HG03060 (cell line): ENCODE results near the gene SNRPB.
"Not testable (repeated sequence)": the region's sequence is repeated elsewhere in the genome, so short reads cannot be mapped to it uniquely, and the experiment has no call there.

Experiments used
- ATAC-seq: cut with Tn5 transposase; IDR thresholded peaks from one replicate; pipeline ENCODE4 v1.9.1; 2021; ENCODE audit warnings: low read depth, moderate number of reproducible peaks; ENCODE audit not compliant: unreplicated experiment

The SNRPB gene

DNA sequence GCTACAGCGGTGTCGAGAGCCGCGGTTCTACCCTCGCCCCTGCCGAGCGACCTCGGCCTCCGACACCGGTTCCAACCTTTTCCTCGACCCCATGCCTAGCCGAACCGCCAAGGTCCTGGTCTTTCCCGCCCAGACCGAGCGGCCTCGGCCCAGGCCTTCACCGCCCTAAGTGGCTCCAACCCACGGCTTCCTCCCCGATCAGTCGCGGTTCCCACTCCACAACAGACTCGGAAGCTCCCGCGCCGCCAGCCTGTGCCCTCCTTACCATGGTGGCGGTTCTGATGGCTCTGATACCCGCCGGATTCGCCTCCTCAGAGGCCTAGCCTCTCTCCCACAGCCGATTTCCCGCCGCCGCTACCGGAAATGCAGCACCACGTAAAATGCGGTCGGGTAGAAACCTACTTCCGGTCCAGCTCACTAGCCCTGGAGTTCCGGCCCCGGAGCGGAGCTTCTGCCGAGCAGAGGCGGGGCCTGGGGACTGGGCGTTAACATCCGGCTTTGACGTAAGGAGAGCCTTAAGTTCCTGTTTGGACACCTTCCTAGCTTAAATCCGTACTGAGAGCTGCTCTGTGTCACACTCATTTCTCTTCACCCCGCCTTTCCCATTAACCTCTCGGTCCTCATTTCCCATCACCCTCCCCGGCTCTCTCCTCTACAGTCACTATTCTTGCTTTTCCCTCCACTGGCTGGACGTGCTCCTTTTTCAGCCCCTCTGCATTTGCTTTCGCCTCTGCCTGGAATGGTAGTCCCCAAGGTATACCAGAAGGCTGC lies at the start of gene SNRPB:
Gene SNRPB (minus strand): TSS at position 367 of the 771 bp plus-strand sequence. CDS start 99 bp downstream, at position 268.
- ATAC-seq = peak; percentile 93

DNA sequence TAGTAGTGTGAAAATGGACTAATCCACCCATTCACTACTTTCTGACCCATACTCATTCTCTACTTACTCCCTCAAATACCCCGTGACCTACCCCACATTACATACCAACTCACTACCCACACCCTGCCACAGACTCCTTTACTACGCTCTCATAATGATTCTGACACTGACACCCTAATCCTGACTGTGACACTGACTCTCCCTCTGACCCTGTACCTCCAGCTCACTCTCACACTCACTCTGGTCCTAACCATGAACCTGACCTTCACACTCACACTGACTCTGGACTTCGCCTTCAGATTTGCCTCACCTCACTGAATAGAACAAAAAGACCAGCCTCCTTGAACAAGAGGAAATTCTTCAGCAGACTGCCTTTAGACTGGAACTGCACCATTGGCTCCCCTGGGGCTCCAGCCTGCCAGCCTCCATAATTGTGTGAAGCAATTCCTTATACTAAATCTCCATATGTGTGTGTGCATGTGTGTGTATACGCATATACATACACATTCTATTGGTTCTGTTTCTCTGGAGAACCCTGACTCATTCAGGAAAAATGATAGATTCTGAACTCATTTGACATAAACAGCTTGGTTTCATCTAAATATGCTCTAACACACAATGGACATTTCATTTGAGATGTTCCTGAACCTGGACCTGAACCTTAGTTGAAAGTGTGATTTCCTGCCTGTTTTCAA lies 48.7 kb upstream of the SNRPB start:
- ATAC-seq = no peak

DNA sequence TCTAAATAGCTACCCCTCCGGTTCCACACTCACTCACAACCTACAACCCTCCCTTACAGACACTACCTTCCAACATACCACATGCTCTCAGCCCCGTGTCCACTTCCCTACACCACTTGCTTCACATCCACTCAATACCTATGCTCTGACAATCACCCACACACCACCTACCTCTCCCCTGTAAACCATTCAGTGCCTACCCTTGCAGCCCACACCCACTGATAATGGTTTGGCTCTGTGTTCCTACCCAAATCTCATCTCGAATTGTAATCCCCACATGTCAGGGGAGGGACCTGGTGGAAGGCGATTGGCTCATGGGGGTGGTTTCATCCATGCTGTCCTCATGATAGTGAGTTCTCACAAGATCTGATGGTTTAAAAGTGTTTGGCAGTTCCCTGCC lies 48.0 kb upstream of the SNRPB start:
- ATAC-seq = no peak

DNA sequence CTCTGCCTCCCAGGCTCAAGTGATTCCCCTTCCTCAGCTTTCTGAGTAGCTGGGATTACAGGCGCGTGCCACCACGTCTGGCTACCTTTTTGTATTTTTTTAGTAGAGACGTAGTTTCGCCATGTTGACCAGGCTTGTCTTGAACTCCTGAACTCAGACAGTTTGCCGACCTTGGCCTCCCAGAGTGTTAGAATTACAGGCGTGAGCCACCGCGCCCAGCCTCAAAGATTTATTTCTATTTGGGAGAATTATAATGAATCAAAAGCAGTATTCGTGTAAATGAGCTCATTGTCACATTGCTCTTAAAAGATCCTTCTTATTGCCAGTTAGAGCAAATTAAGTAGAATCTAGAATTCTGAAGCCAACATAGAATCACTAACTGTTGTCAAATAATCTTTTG lies 47.5 kb upstream of the SNRPB start:
- ATAC-seq = no peak

DNA sequence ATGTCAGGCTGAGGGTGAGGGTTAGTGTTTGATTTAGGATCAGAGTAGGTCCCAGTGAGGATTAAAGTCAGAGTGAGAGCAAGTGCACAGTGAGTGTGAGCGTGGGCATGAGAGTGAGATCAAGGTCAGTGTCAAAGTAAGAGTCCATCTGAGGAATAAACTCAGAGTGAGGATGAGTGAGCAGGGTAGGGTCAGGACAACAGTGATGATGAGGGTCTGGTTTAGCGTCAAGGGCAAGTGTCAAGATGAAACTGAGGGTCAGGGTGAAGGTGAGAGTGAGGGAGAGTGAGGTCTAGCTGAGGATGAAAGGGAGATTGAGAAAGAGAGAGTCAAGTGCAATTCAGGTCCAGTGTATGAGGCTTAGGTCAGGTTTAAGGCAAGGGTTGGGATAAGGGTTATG lies 45.8 kb upstream of the SNRPB start:
- no peak for ATAC-seq

DNA sequence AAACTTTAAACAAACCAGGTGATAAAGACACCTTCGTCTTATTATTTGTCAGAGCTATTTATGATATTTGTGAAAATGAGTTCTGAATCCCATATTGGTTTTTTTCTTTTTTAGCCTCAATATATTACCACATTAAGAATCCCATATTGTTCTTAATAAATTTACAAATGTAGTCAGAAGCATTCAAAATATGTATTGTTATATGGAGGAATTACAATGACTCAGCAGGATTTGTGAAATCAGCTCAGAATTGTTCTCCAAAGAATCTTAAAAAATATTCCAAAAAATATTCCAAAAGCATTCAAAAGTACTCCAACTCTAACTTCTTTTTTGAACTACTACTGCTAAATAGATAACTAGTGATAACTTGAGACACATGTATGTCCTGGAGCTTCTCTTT lies 44.6 kb upstream of the SNRPB start:
- ATAC-seq = no peak

DNA sequence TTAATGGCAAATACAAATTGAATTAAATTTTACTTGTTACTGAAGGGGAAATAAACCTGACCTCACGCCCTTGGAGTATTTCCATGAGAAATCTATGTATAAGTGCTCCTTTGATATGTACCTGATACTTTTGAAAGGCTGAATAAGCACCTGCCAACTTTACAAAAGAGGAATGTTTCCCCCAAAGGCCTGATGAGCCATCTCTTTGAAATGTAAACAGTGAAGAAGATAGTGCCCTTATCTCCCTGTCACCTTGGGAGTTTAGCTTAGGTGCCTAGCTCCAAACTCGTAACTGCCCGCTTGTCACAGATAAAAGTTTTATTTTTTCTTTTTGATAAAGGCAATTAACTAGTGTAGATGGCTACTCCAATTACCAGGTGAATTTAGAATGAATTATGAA lies 39.2 kb upstream of the SNRPB start:
- no peak for ATAC-seq

DNA sequence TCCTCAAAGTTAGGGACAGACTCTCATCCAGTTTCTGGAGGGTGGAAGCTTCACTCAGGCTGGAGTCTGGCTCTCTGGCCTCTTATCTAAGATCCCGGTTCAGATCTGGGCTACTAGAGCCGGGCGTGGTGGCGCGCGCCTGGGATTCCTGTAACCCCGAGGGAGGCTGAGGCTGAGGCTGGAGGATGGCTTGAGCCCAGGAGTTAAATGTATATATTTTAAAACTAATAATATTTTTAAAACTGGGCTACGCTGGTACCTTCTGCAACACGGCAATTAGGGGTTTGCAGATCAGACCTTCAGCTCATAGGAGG lies 38.8 kb upstream of the SNRPB start:
- ATAC-seq = no peak

DNA sequence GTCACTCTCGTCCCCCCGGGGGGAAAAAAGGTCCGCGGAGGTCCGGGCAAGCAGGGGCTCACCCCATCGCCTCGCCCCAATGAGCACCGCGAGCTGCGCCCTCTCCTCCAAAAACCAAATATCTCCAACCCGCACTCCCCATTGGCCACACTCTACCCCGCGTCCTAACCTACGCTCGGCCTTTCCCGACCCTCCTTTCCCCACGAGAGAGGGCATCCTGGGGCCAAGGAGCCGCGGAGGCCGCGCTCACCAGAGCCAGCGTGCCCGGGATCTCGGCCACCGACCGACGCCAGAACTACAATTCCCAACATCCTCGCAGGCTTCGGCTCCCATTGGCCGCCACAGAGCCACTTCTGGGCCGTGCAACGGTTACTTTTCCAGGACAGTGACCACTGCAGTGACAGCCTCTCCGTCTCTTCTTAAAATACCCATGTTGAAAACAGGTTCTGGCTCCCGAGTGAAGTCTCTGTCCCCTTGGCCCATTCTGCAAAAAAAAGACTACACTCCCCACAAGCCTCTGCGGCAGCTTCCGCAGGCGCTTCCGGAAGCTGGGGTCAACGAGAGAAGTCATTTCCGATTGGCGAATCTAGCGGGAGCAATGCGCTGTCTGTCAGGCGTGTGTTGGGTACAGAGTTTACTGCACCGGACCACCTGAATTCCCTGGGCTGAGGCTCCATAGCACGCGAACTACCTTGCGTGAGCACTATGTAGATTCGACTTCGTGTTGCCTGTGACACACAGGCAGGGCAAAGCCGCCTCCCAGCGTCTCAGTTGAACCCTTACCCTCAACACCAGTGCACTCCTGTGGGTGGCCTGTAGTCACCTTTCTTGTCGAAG lies 38.3 kb upstream of the SNRPB start, which contains the start of gene ZNF343:
Gene ZNF343 (minus strand): TSS at position 285 of the 837 bp plus-strand sequence. CDS start 15,020 bp downstream, outside the sequence.
- peak; percentile 88 for ATAC-seq

DNA sequence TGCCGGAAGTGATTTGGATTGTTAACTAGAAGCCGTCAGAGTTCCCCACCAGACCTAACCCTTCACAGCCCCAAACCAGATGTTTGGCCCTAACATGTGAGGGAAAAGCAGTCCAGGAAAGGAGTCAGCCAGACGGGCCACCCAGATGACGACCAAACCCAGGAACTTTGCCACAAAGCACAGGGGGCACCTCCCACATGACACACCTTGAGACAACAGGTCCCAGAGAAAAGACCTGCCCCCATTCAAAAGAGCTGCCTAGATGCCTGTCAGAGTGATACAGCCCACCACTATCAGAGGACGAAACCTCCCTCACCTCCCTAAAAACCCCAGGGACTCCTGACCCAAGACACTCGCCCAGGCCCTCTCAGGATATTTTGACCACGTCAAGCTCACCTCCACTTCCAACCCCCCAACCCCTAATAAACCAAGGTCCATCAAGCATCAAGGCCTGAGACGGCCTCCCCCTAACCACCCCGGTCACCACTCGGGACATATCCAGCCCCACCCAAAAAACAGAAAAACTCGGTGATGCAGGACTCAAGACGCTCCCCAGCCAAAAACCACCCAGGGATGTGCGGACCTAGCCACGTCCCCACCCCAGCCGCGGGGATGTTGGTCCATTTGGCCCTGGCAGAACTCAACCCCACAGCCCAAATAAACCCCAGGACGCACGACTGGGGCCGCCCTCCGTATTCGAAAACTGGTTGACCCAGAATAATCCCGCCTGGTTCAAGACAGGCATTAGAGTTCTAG lies 37.5 kb upstream of the SNRPB start:
- peak; percentile 8 for ATAC-seq

DNA sequence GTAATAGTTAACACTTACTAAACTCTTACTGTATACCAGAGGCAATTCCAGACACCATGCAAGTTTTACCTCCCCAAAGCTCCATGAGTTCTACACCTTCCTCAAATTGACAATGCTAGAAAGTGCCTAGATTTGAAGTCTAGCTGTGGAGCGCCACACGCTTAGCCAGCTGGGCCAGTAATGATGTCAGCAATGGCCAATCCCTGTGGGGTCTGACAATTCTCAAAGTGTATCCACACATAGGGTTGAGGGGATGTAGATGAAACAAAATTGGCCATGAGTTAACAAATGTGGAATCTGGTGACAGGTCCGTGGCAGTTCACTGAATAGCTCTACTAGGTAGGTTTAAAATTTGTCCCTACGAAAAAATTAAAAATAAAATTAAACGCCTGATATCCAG lies 36.9 kb upstream of the SNRPB start:
- no peak for ATAC-seq

DNA sequence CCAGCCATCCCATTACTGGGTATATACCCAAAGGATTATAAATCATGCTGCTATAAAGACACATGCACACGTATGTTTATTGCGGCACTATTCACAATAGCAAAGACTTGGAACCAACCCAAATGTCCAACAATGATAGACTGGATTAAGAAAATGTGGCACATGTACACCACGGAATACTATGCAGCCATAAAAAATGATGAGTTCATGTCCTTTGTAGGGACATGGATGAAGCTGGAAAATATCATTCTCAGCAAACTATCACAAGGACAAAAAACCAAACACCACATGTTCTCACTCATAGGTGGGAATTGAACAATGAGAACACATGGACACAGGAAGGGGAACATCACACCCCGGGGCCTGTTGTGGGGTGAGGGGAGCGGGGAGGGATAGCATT lies 35.8 kb upstream of the SNRPB start:
- ATAC-seq = not testable (repeated sequence)

DNA sequence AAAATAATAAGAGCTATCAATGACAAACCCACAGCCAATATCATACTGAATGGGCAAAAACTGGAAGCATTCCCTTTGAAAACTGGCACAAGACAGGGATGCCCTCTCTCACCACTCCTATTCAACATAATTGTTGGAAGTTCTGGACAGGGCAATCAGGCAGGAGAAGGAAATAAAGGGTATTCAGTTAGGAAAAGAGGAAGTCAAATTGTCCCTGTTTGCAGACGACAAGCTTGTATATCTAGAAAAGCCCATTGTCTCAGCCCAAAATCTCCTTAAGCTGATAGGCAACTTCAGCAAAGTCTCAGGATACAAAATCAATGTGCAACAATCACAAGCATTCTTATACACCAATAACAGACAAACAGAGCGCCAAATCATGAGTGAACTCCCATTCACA lies 34.2 kb upstream of the SNRPB start:
- ATAC-seq = not testable (repeated sequence)

DNA sequence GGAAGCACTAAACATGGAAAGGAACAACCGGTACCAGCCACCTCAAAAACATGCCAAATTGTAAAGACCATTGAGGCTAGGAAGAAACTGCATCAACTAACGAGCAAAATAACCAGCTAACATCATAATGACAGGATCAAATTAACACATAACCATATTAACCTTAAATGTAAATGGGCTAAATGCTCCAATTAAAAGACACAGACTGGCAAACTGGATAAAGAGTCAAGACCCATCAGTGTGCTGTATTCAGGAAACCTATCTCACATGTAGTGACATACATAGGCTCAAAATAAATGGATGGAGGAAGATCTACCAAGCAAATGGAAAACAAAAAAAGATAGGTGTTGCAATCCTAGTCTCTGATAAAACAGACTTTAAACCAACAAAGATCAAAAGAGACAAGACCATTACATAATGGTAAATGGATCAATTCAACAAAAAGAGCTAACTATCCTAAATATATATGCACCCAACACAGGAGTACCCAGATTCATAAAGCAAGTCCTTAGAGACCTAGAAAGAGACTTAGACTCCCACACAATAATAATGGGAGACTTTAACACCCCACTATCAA lies 32.3 kb upstream of the SNRPB start:
- not testable (repeated sequence) for ATAC-seq

DNA sequence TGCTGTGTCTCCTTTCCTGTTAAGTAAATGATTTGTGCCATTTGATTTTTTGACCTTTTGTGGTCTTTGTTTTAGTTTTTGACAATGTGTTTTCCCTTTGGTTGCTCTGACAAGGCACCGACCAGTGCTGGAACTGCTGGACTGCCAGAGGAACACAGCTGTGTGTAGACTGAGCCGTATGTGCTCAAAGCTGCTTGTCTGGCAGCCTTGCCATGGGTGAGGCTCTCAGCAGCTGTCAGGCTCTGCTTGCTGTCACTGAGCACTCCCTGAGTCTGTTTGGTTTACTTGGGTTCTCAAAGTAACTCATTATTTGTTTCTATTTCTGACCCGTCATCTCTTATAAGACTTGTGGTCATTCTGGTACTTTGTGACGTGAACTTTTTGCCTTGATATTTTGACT lies 15.1 kb upstream of the SNRPB start:
- no peak for ATAC-seq

DNA sequence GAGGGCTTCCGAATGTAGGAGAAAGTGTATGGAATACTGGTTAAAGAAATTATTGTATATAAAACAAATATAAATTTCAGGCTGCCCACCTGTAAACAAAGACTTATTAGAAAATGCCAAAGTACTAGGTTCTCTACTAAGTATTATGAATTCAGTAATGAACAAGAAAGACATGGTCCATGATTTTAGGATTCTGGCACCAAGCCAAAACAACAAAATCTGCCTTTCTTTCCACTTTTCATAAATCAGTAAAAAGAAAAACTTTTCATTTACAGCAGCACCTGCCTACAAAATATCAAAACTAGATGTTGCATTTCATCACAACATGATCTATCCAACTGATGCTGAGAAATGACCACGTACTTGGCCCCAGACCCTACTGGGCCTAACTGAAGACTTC lies 14.5 kb upstream of the SNRPB start:
- ATAC-seq = no peak

DNA sequence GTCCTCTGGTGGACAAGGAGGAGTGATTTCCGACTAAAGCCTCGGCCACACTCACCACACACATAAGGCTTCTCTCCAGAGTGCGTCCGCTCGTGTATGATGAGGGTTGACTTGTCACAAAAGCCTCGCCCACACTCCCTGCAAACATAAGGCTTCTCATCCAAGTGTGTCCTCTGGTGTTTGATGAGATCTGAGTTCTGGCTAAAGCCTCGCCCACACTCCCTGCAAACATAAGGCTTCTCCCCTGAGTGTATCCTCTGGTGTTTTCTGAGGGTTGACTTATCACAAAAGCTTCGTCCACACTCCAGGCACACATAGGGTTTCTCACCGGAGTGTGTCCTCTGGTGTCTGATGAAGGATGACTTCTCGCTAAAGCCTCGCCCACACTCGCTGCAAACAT lies 12.9 kb upstream of the SNRPB start:
- ATAC-seq = no peak

DNA sequence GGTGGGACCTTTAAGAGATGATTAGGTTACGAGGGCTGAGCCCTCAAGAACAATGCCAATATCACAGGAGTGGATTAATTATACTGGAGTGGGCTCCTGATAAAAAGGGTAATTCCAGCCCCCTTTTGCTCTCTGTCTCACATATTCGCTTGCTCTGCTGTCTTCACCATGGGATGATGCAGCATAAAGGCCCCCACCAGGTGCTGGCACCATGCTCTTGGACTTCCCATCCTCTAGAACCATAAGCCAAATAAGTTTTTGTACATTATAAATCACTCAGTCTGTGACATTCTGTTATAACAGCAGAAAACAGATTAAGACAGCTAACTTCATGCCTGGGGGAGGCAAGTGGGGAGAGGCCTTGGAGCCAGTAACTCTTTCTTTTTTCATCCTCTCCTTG lies 9.8 kb upstream of the SNRPB start:
- ATAC-seq = no peak

DNA sequence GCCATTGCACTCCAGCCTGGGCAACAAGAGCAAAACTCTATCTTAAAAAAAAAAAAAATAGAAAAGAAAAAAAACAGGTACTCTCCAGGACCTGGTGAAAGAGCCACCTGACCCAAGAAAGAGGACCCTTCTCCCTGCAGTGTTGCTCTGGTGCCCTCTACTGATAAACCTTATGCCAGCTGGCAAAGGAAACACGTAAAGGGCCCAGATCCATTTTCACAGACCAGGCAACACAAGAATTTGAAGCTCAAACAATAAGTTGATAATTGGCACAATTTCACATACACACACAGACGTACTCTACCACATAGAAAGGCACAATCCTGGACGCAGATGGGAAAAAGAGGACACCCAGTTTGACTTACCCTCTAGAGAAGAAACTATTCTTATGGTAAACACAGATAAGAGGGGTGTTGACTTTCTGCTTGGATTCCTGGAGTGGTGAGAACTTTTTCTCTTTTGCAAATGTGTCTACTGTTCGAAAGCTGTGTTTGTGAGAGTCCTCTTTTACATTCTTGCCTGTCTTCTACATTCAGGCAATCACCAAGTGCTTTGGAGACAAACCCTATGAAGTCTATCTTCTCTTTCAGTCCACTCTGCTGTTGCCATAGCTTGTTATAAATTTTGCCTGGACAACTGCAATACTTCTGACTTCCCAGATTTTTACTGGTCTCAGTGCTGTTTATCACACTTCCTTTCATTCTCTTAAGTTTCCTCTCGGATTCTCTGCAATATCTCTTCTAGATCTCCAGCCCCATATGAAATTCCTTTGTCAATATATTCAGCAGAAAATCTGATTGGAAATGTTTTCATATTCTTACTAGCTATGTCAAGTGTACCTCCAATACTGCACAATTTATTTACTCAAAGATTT lies 6.4 kb upstream of the SNRPB start:
- ATAC-seq = no peak
